Liver (tissue), 9 donors: ENCODE measurements around the gene CLUH. TPM values are rescaled to one million over a fixed set of nuclear protein-coding genes. Genes with fewer than 3 reads are reported as not detected.

Experiments used
- DNase-seq: peaks from one replicate; pipeline ENCODE4 v3.0.0-alpha.2; 2017; ENCODE audit warnings: low spot score
- H3K27ac ChIP-seq, 2 donors: one replicate each; pipeline ENCODE4 v1.7.0; 2013; ENCODE audit warnings: inconsistent platforms in 2 of 2, low read length in 2 of 2, control low read depth in 1 of 2, low read depth in 1 of 2, mild to moderate bottlenecking in 1 of 2
- H3K27me3 ChIP-seq, 4 donors: one replicate each; pipeline versions ENCODE4 v1.6.1 to v1.7.0; 2013; ENCODE audit warnings: low read length in 3 of 4, inconsistent platforms in 1 of 4, mild to moderate bottlenecking in 1 of 4, moderate library complexity in 1 of 4; ENCODE audit not compliant: control insufficient read depth in 4 of 4, insufficient read depth in 4 of 4
- H3K36me3 ChIP-seq, 4 donors: one replicate each; pipeline versions ENCODE4 v1.6.1 to v1.7.0; 2013; ENCODE audit warnings: low read length in 3 of 4, mild to moderate bottlenecking in 3 of 4, low read depth in 1 of 4, moderate library complexity in 1 of 4; ENCODE audit not compliant: control insufficient read depth in 4 of 4, insufficient read depth in 3 of 4
- H3K4me1 ChIP-seq, 4 donors: one replicate each; pipeline versions ENCODE4 v1.6.1 to v1.7.0; 2013; ENCODE audit warnings: low read length in 3 of 4, mild to moderate bottlenecking in 3 of 4, moderate library complexity in 1 of 4; ENCODE audit not compliant: control insufficient read depth in 4 of 4, insufficient read depth in 4 of 4
- H3K4me3 ChIP-seq, 3 donors: one replicate each; pipeline versions ENCODE4 v1.6.1 to v1.7.0; 2013; ENCODE audit warnings: low read length in 3 of 3, control low read depth in 1 of 3, low read depth in 1 of 3, mild to moderate bottlenecking in 1 of 3
- H3K9ac ChIP-seq, 2 donors: one replicate each; pipeline ENCODE4 v1.7.0; 2013; ENCODE audit warnings: low read length in 2 of 2, mild to moderate bottlenecking in 2 of 2, moderate library complexity in 2 of 2, control low read depth in 1 of 2, low read depth in 1 of 2
- H3K9me3 ChIP-seq, 4 donors: one replicate each; pipeline versions ENCODE4 v1.6.1 to v1.7.0; 2013; ENCODE audit warnings: low read length in 3 of 4; ENCODE audit not compliant: control insufficient read depth in 4 of 4
- ATF3 ChIP-seq: IDR thresholded peaks from 2 replicates; pipeline ENCODE4 v1.6.1; 2016; ENCODE audit warnings: antibody characterized with exemption
- CTCF ChIP-seq: fragments of 150-350 bp; IDR thresholded peaks from 2 replicates; pipeline ENCODE4 v1.5.1; 2017; ENCODE audit warnings: improper control_type of control experiment, low read depth, low read length; ENCODE audit not compliant: missing input control
- EGR1 ChIP-seq, 2 donors: IDR thresholded peaks; 2 replicates each; pipeline ENCODE4 v1.6.1; 2016 to 2018; ENCODE audit warnings: antibody characterized with exemption in 2 of 2, low read depth in 2 of 2
- FOXA2 ChIP-seq: IDR thresholded peaks from 2 replicates; pipeline ENCODE4 v1.6.1; 2016; ENCODE audit warnings: antibody characterized with exemption
- HNF4A ChIP-seq, 2 donors: conservative IDR thresholded peaks; 2 replicates each; pipeline ENCODE4 v1.6.1; 2016; ENCODE audit warnings: antibody characterized with exemption in 2 of 2, mild to moderate bottlenecking in 2 of 2
- HNF4G ChIP-seq: IDR thresholded peaks from 2 replicates; pipeline ENCODE4 v1.6.1; 2016; ENCODE audit warnings: antibody characterized with exemption
- JUND ChIP-seq, 2 donors: IDR thresholded peaks; 2 replicates each; pipeline ENCODE4 v1.6.1; 2016; ENCODE audit warnings: antibody characterized with exemption in 2 of 2
- RAD21 ChIP-seq, 2 donors: IDR thresholded peaks; 2 replicates each; pipeline ENCODE4 v1.6.1; 2016; ENCODE audit warnings: antibody characterized with exemption in 2 of 2, mild to moderate bottlenecking in 2 of 2
- REST ChIP-seq: IDR thresholded peaks from 2 replicates; pipeline ENCODE4 v1.6.1; 2016; ENCODE audit warnings: antibody characterized with exemption, mild to moderate bottlenecking
- SP1 ChIP-seq: IDR thresholded peaks from 2 replicates; pipeline ENCODE4 v1.6.1; 2018; ENCODE audit warnings: antibody characterized with exemption, mild to moderate bottlenecking
- TAF1 ChIP-seq: conservative IDR thresholded peaks from 2 replicates; pipeline ENCODE4 v1.6.1; 2016; ENCODE audit warnings: antibody characterized with exemption, mild to moderate bottlenecking
- YY1 ChIP-seq: IDR thresholded peaks from 2 replicates; pipeline ENCODE4 v1.6.1; 2016; ENCODE audit warnings: antibody characterized with exemption, mild to moderate bottlenecking
- ZBTB33 ChIP-seq: IDR thresholded peaks from 2 replicates; pipeline ENCODE4 v1.6.1; 2016; ENCODE audit warnings: antibody characterized with exemption
- WGBS: extraction: QIAGEN DNeasy Blood & Tissue Kit; methylation state at CpG from one replicate; pipeline ENCODE4 v1.1.7; 2013; 5-methylcytosine and 5-hydroxymethylcytosine counted together
- polyA plus RNA-seq, 2 donors: library from polyadenylated mRNA; stranded (reverse) in 1 of 2; unstranded in 1 of 2; fragments of 200-250 nt in 1 of 2; fragments of >200 nt in 1 of 2; fragmentation: Nextera tagmentation in 1 of 2; extraction: Ambion mirVana in 1 of 2; gene quantifications; one replicate each; pipeline versions ENCODE4 v1.2.1 to v1.2.3, GENCODE V29; 2013 to 2015
- total RNA-seq, 2 donors: library from RNA; depleted of rRNA; stranded (reverse); fragments of >200 nt; gene quantifications; one replicate each; pipeline ENCODE4 v1.2.3, GENCODE V29; 2014
- donor health status: healthy.
- donor health status: healthy.
- donor health status: healthy.
- donor health status: healthy.
- donor health status: healthy.

CLUH gene
- total and polyA plus RNA-seq, 4 donors: 40.2 to 224 (median 102) TPM

GRCh38 chr17:2735896-2736295 is 24.3 kb upstream of the CLUH start (continued):
- TF ChIP-seq REST: no peak

GRCh38 chr17:2734939-2735338 is 23.4 kb upstream of the CLUH start:
- WGBS: 77% methylated on average over 10 of the region's 10 CpGs
- H3K4me1 ChIP-seq: no peaks in the 10 kb centered on the region
- H3K27me3 ChIP-seq: peaks cover 0 to 5% (median 0%) of the 10 kb centered on the region in 4 donors
- no peak for DNase-seq
- H3K36me3 ChIP-seq: no peaks in the 10 kb centered on the region
- no peak for TF ChIP-seq HNF4G
- no peak for TF ChIP-seq JUND (IDR thresholded peaks at IDR 0.05)
- no peak for TF ChIP-seq ZBTB33
- TF ChIP-seq FOXA2: no peak
- H3K4me3 ChIP-seq: no peak overlapping the region
- no peak overlapping the region for H3K9ac ChIP-seq
- no peaks in the 10 kb centered on the region for H3K9me3 ChIP-seq
- no peak overlapping the region for H3K27ac ChIP-seq

GRCh38 chr17:2731807-2732206 is 20.2 kb upstream of the CLUH start:
- Histone ChIP-seq H3K9ac (no peak overlapping the region), H3K4me3 (no peak overlapping the region), H3K9me3 (no peaks in the 10 kb centered on the region), H3K36me3 (no peaks in the 10 kb centered on the region), H3K27ac (no peak overlapping the region), H3K4me1 (no peaks in the 10 kb centered on the region), H3K27me3 (peaks cover 0 to 5% (median 0%) of the 10 kb centered on the region in 4 donors)
- DNase-seq: no peak
- 83% methylated on average over 10 of the region's 10 CpGs for WGBS
- TF ChIP-seq FOXA2: no peak
- no peak for TF ChIP-seq HNF4G
- TF ChIP-seq REST: no peak
- no peak for TF ChIP-seq ATF3
- TF ChIP-seq TAF1: no peak
- no peak for TF ChIP-seq RAD21 (IDR thresholded peaks at IDR 0.05)
- TF ChIP-seq YY1: no peak
- TF ChIP-seq CTCF: no peak
- no peak for TF ChIP-seq HNF4A (conservative IDR thresholded peaks at IDR 0.05)
- no peak for TF ChIP-seq SP1
- no peak for TF ChIP-seq JUND (IDR thresholded peaks at IDR 0.05)
- TF ChIP-seq EGR1 (IDR thresholded peaks at IDR 0.05; ENCODE audit: low read depth in 2 of 2): no peak
